ENCODE measurements around the gene B3GLCT. TPM values are rescaled to one million over a fixed set of nuclear protein-coding genes. Genes with fewer than 3 reads are reported as not detected.

The B3GLCT gene
- total RNA-seq, 1 experiment from 2014 or later, result 3.9 TPM

GRCh38 chr13:31151837-31152236, 47.9 kb upstream of the B3GLCT start:
- POLR2A ChIA-PET, result no interaction called here
- BruUV-seq (replicated peaks), result no TSS peak
- ATAC-seq, result no peak
- H2AFZ ChIP-seq (ENCODE audit: low read depth, low read length, poor library complexity, severe bottlenecking), result no peak overlapping the region
- peaks cover 5% of the 10 kb centered on the region; the same call in 1 of the 2 replicates for H4K20me1 ChIP-seq (ENCODE audit: insufficient read depth)
- no peaks in the 10 kb centered on the region for H3K9me2 ChIP-seq (ENCODE audit: insufficient read depth)
- TF ChIP-seq MAX (IDR thresholded peaks at IDR 0.05) (no peak), ELF1 (IDR thresholded peaks at IDR 0.05; ENCODE audit: borderline replicate concordance, low read depth) (no peak), SP1 (IDR thresholded peaks at IDR 0.05; ENCODE audit: low read depth) (no peak), SIN3A (IDR thresholded peaks at IDR 0.05; ENCODE audit: low read depth) (no peak), ATF3 (IDR thresholded peaks at IDR 0.05) (no peak), ZBTB33 (IDR thresholded peaks at IDR 0.05; ENCODE audit: extremely low read depth, insufficient replicate concordance, low read length) (no peak), FOSL1 (IDR thresholded peaks at IDR 0.05; ENCODE audit: low read depth) (no peak), POLR2AphosphoS5 (IDR thresholded peaks at IDR 0.05; ENCODE audit: low read depth, low read length) (no peak), EGR1 (IDR thresholded peaks at IDR 0.05; ENCODE audit: low read depth) (no peak), CEBPB (IDR thresholded peaks at IDR 0.05; ENCODE audit: low read depth) (no peak), POLR2A (IDR thresholded peaks at IDR 0.05; ENCODE audit: borderline replicate concordance, extremely low read depth, insufficient read depth, insufficient read length) (no peak), TCF7L2 (IDR thresholded peaks at IDR 0.05; ENCODE audit: borderline replicate concordance, extremely low read depth, insufficient read depth, insufficient read length) (no peak), ZFX (IDR thresholded peaks at IDR 0.05) (no peak), JUND (IDR thresholded peaks at IDR 0.05) (no peak), EZH2 (IDR thresholded peaks at IDR 0.05) (no peak)
- no peaks in the 10 kb centered on the region for H3K9me3 ChIP-seq (ENCODE audit: control insufficient read depth in 1 of 2, insufficient read depth in 1 of 2, low read depth in 1 of 2, low read length in 2 of 2)
- H3K9ac ChIP-seq (ENCODE audit: low read length), result no peak overlapping the region
- H3K27me3 ChIP-seq (ENCODE audit: insufficient read depth, low read length), result no peaks in the 10 kb centered on the region
- RAD21 ChIA-PET (ENCODE audit: low non-redundant PET in 1 of 2, low total read pairs in 2 of 2, uncharacterized antibody in 2 of 2, unreplicated experiment in 2 of 2), result no interaction called here
- CTCF ChIA-PET, result no interaction called here
- no peak overlapping the region for H3K4me2 ChIP-seq (ENCODE audit: low read length)
- H3K27ac ChIP-seq (ENCODE audit: low read depth, low read length), result no peak overlapping the region
- peaks cover 85 to 90% of the 10 kb centered on the region in 2 experiments for H3K36me3 ChIP-seq (ENCODE audit: control insufficient read depth in 1 of 2, insufficient read depth in 2 of 2, low read length in 2 of 2)
- DNase-seq (ENCODE audit: low read depth, low spot score), result no peak
- H3K79me2 ChIP-seq (ENCODE audit: insufficient read depth, low read length), result peaks cover 100% of the 10 kb centered on the region
- no peaks in the 10 kb centered on the region for H3K4me1 ChIP-seq (ENCODE audit: control insufficient read depth in 1 of 2, insufficient read depth in 2 of 2, low read length in 2 of 2)
- H3K4me3 ChIP-seq (replicated peaks in 1 of 2; ENCODE audit: low read depth in 1 of 2, low read length in 2 of 2), result no peak overlapping the region
- intact Hi-C loops (cut with micrococcal nuclease), result no loop called here

All from HCT116 (cell line).